CD4-positive, alpha-beta T cell (primary cell): ENCODE results near the gene HIPK2. TPM values are rescaled to one million over a fixed set of nuclear protein-coding genes. Genes with fewer than 3 reads are reported as not detected.

ENCODE experiments used
- ATAC-seq: fragments of 200-7000 bp; cut with Tn5 transposase; one replicate; pipeline ENCODE4 v1.10.0; 2022; ENCODE audit warnings: mild to moderate bottlenecking; ENCODE audit not compliant: poor library complexity
- CTCF ChIA-PET: fragments of 350-600 bp; sonication (Branson Sonifier 250); formaldehyde crosslinking; loops from one replicate; lab custom pipeline; 2021; ENCODE audit warnings: antibody characterized with exemption, inconsistent platforms; lab: Charles Lee
- POLR2A ChIA-PET: fragments of 350-600 bp; sonication (Branson Sonifier 250); formaldehyde crosslinking; loops from one replicate; lab custom pipeline; 2021; ENCODE audit warnings: antibody characterized with exemption, inconsistent platforms; lab: Charles Lee
- DNase-seq, 14 experiments: peaks; one replicate each; pipeline ENCODE4 v3.0.0-alpha.2; 2013 to 2020; ENCODE audit warnings: mixed read lengths in 2 of 14
- H3K27ac ChIP-seq, 2 donors: one replicate each; pipeline versions ENCODE4 v1.5.1 to v1.7.0; 2013; ENCODE audit warnings: low read length in 2 of 2, low read depth in 1 of 2, mild to moderate bottlenecking in 1 of 2
- H3K27me3 ChIP-seq, 2 experiments: 1 replicate in 1 of 2; 2 replicates in 1 of 2; pipeline versions ENCODE4 v1.6.1 to v1.7.0; 2013; ENCODE audit warnings: low read length in 2 of 2, control low read depth in 1 of 2, mild to moderate bottlenecking in 1 of 2, moderate library complexity in 1 of 2; ENCODE audit not compliant: insufficient read depth in 2 of 2, control insufficient read depth in 1 of 2
- H3K36me3 ChIP-seq: one replicate; pipeline ENCODE4 v1.6.1; 2013; ENCODE audit warnings: low read length, control low read depth; ENCODE audit not compliant: insufficient read depth
- H3K4me1 ChIP-seq: one replicate; pipeline ENCODE4 v1.6.1; 2013; ENCODE audit warnings: low read length, control low read depth; ENCODE audit not compliant: insufficient read depth
- H3K4me3 ChIP-seq: one replicate; pipeline ENCODE4 v1.5.1; 2013; ENCODE audit warnings: mild to moderate bottlenecking, low read length, moderate library complexity
- H3K9me3 ChIP-seq, 2 experiments: 1 replicate in 1 of 2; 2 replicates in 1 of 2; pipeline versions ENCODE4 v1.6.1 to v1.7.0; 2013; ENCODE audit warnings: low read length in 2 of 2, mild to moderate bottlenecking in 2 of 2, control low read depth in 1 of 2, moderate library complexity in 1 of 2; ENCODE audit not compliant: control insufficient read depth in 1 of 2, insufficient read depth in 1 of 2
- H3K27ac Mint-ChIP-seq: one replicate; pipeline ENCODE4 v1.8.0; 2020; ENCODE audit warnings: mixed read lengths
- H3K27me3 Mint-ChIP-seq: one replicate; pipeline ENCODE4 v1.8.0; 2021; ENCODE audit warnings: mixed read lengths
- H3K36me3 Mint-ChIP-seq: one replicate; pipeline ENCODE4 v1.8.0; 2021; ENCODE audit warnings: low read depth, mixed read lengths
- H3K4me1 Mint-ChIP-seq: one replicate; pipeline ENCODE4 v1.8.0; 2021; ENCODE audit warnings: low read depth, mixed read lengths
- H3K4me3 Mint-ChIP-seq: one replicate; pipeline ENCODE4 v1.8.0; 2020; ENCODE audit warnings: mild to moderate bottlenecking, mixed read lengths
- H3K9me3 Mint-ChIP-seq: one replicate; pipeline ENCODE4 v1.8.0; 2020; ENCODE audit warnings: mixed read lengths
- intact Hi-C, 2 experiments: fragments of 100-400 bp; cut with DNase I in 1 of 2; cut with micrococcal nuclease in 1 of 2; formaldehyde crosslinking; loops; one replicate each; pipeline versions ENCODE4 v1.15.1 to v1.9.0; 2023 to 2025; cut with DNase I, micrococcal nuclease
- total RNA-seq, 174 experiments: library from RNA in 2 of 174; stranded (reverse) in 2 of 174; gene quantifications; one replicate each; pipeline ENCODE4 v1.2.3 and lab custom pipeline; 2021 to 2026
- TF ChIP-seq, protein P1 (sequence below): fragments of 200-600 bp; IDR thresholded peaks from one replicate; pipeline ENCODE4 v1.8.0; 2022; ENCODE audit warnings: antibody characterized with exemption, mild to moderate bottlenecking

HIPK2 gene
- total RNA-seq, 2 experiments from 2014 or later: 36.5 to 37.0 TPM

DNA sequence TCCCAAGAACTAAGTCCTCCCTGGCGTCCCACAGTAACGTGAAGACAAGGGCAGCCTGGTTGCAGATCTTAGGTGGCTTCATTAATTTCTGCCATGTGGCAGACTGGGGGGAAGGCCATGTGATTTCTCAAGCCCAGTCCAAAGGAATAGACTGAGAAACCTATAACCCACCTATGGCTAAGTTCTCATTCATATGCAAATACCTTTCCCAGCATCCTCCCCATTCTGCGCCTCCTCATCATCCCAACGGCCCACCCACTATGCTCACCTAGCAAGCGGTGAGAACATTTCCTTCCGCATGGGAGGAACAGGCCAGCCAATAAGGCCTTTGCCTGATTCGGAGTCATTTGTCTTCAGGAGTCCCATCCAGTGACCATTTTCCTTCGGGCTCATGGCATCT is 262.5 kb downstream of the HIPK2 start:
- peaks cover 6% of the 10 kb centered on the region for H3K27me3 Mint-ChIP-seq
- H3K36me3 Mint-ChIP-seq: no peaks in the 10 kb centered on the region
- H3K27ac Mint-ChIP-seq: no peak overlapping the region
- Histone ChIP-seq H3K9me3 (no peaks in the 10 kb centered on the region), H3K4me1 (no peaks in the 10 kb centered on the region), H3K4me3 (no peak overlapping the region), H3K27ac (no peak overlapping the region), H3K36me3 (no peaks in the 10 kb centered on the region), H3K27me3 (no peaks in the 10 kb centered on the region)
- ATAC-seq (no peak), DNase-seq (no peak)
- TF ChIP-seq, protein P1, sequence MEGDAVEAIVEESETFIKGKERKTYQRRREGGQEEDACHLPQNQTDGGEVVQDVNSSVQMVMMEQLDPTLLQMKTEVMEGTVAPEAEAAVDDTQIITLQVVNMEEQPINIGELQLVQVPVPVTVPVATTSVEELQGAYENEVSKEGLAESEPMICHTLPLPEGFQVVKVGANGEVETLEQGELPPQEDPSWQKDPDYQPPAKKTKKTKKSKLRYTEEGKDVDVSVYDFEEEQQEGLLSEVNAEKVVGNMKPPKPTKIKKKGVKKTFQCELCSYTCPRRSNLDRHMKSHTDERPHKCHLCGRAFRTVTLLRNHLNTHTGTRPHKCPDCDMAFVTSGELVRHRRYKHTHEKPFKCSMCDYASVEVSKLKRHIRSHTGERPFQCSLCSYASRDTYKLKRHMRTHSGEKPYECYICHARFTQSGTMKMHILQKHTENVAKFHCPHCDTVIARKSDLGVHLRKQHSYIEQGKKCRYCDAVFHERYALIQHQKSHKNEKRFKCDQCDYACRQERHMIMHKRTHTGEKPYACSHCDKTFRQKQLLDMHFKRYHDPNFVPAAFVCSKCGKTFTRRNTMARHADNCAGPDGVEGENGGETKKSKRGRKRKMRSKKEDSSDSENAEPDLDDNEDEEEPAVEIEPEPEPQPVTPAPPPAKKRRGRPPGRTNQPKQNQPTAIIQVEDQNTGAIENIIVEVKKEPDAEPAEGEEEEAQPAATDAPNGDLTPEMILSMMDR: no peak
- no peaks in the 10 kb centered on the region for H3K9me3 Mint-ChIP-seq
- H3K4me1 Mint-ChIP-seq: no peaks in the 10 kb centered on the region
- intact Hi-C loops: no loop called here
- ChIA-PET POLR2A (no interaction called here), CTCF (no interaction called here)
- no peak overlapping the region for H3K4me3 Mint-ChIP-seq

Other genes starting within 250 kb of the HIPK2 start
- 1 to 10 TPM; 5.5 to 6.0 TPM for gene TBXAS1, start 51.3 kb upstream of the HIPK2 start, total RNA-seq